Prostate gland (tissue), 2 donors: ENCODE results near the gene C16orf86.

Source experiments
- CTCF ChIP-seq, 4 experiments: fragments of 200-600 bp in 2 of 4; fragments of 450-650 bp in 2 of 4; sonication (generic) in 2 of 4; IDR thresholded peaks; 1 replicate in 3 of 4; 2 replicates in 1 of 4; pipeline ENCODE4 v1.5.1; 2016 to 2019; ENCODE audit warnings: antibody characterized with exemption in 4 of 4, mild to moderate bottlenecking in 2 of 4, moderate library complexity in 2 of 4
- POLR2A ChIP-seq: fragments of 450-650 bp; IDR thresholded peaks from one replicate; pipeline ENCODE4 v1.6.1; 2016; ENCODE audit warnings: antibody characterized with exemption, mild to moderate bottlenecking

GRCh38 chr16:67703626-67704025 is 37.0 kb downstream of the C16orf86 start:
- TF ChIP-seq CTCF (IDR thresholded peaks at IDR 0.05) (no peak), POLR2A (no peak)
